CD4-positive, alpha-beta T cell treated with Interleukin-1 beta for 1 hour (primary cell): Measurements from ENCODE around the gene CDS2.
A peak's percentile ranks its signal among the peaks of the same experiment; 100 is the strongest.

Experiments
- DNase-seq, 2 donors: peaks; one replicate each; pipeline ENCODE4 v3.0.0-alpha.2; 2020 to 2022

Gene CDS2

DNA sequence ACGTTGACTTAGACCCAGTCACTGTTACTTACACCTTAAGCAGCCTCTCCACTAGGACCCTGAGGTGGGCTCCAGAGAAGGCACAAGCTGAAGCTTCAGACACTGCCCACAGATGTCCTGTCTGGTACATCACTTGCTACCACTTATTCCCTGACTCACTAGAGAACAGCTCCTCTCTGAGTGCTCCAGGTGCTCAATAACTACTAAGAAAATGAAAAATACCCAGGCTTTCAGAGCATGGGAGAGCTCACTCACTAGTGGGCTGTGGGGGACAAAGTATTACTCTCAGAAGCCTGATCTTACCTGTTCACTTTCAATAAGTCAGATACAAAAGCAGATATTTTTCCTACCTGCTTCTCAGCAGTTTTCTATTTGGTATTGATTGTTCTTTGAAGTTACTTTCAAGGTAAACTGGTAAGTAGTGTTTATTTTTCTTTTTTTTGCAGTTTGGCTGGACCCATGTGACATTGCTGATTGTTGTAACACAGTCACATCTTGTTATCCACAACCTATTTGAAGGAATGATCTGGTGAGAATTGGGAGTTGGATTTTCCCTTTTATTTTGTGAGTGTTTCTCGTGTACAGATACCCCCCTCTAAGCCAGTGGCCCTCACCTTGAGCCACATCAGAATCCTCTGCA lies 55.9 kb downstream of the CDS2 start:
- DNase-seq: no peak

DNA sequence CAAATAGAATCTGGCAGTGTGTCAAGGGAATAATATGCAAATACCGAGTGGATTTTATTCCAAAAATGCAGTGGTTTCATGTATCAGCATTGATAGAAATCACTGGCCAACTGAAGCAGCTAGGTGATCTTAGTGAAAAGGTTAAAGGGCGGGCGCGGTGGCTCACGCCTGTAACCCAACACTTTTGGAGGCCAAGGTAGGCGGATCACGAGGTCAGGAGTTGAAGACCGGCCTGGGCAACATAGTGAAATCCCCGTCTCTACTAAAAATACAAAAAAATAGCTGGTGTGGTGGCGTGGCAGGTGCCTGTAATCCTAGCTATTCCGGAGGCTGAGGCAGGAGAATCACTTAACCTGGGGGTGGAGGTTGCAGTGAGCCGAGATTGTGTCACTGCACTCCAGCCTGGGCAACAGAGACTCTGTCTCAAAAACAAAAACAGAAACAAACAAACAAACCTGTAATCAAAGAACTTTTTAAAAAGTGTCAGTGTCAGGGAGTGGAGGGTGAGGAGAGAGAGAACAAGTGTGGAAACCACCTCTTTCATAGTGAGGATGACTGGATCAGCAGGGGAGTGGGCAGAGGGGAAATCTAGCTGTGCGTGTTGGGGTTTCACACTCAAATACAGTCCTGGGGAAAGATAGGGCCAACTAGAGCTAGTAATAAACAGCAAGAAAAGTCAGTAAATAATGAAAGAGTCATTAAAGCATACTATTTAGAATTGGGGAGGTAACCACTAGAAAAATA lies 57.1 kb downstream of the CDS2 start:
- no peak for DNase-seq

DNA sequence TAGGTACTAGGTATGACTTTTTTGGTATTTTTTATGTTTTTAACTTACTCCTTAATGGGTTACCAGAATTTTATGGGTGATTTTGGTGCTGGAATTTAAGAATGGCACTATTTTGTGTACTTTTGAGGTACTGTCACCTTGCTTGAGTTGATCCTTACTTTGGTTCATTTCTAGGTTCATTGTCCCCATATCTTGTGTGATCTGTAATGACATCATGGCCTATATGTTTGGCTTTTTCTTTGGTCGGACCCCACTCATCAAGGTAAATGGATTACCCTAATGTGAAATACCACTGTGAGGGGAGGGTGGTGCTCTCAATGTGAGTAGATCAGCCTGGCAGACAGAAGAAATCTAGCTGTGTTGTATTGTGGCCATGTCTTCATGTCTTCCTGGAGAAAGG lies 57.9 kb downstream of the CDS2 start:
- no peak for DNase-seq

DNA sequence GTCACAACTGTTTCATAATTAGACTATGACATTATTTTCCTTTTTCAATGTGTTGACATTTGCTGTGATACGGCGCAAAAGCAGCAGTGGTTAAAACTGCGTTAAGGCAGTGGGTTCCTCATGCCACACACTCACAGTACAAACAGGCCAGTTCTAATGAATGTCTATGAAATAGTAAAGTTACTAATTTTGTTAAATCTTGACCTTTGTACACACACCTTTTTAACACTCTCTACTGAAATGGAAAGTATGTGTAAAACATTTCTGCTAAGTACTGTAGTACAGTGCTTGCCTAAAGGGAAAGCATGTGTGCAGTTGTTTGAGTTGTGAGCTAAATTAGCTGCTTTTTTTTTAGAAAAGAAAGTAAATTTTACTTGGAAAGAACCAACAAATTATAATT lies 60.3 kb downstream of the CDS2 start:
- no peak for DNase-seq

DNA sequence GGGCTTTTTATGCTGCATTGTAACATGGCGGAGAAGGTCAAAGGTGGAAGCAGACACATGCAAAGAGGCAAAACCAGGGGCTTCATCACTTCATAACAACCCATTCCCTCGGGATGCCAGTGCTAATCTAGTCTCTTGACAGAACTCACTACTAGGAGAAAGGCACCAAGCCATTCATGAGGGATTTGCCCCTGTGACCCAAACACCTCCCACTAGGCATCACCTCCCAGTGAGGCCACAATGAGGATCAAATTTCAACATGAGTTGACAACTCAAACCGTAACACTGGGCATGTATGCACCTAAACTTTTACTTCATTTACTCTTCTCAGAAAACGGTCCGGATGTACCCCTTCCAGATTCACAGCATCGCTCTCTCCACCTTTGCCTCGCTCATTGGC lies 61.9 kb downstream of the CDS2 start:
- DNase-seq: no peak

DNA sequence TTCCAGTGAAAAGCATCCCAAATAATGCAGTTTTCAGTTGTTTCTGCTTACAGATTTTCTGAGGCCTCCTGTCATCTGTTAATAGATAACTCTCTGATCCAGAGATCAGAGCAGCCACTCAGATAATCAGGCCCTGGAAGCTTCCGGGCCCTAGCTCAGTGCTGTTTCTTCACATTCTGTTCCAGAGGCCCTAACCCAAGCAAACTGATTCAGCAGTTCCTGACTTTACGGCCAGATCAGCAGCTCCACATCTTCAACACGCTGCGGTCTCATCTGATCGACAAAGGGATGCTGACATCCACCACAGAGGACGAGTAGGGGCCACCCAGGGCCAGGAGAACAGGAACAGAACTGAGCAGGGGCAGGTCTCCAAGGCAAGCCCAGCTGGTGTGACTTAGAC lies 63.1 kb downstream of the CDS2 start:
- DNase-seq: no peak

DNA sequence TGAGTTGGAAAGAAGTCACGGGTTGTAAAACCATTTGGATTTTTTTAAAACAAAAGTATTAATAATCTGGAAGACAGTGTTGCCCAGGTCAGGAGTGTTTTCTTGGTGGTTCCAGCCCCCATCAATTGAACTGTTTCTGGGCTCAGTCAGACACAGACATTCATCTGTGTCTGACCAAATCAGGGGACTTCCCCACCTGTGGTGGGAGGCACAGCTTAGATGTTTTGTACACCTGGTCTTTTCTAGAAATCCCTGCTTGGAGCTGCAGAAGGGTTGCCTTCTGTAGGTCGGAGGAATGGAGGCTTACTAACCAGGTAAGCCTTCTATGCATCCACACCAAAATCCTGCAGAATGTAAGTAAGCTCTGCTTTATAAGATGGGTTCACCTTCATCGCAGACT lies 63.6 kb downstream of the CDS2 start:
- DNase-seq: no peak

GRCh38 chr20:5191829-5192569 lies 65.2 kb downstream of the CDS2 start:
- DNase-seq: peak; percentile 51 to 69

GRCh38 chr20:5192570-5193431 lies 66.0 kb downstream of the CDS2 start:
- DNase-seq: no peak

DNA sequence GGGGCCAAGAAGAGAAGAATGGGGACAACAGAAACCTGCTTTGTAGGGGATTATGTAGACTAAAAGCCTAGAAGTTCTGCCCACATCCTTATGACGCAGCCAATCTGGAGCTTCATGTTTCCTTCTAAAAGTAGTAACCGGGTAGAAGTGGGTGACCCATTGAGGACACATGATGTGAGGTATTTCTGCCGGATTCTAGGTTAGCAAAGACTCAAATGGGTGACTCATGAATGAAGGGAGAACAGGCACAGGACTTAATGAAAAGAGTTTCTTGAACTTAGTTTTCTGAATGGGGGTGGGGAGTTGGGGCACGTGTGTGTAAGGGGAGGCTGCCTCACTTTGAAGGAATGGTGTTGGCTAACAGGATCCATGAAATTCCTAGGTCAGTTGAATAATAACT lies 68.8 kb downstream of the CDS2 start:
- no peak for DNase-seq

GRCh38 chr20:5196149-5196548 lies 69.3 kb downstream of the CDS2 start:
- no peak for DNase-seq

GRCh38 chr20:5197270-5197827 lies 70.5 kb downstream of the CDS2 start:
- no peak for DNase-seq

- DNase-seq: no peak
Measured at GRCh38 chr20:5197847-5198650, 71.2 kb downstream of the CDS2 start.

GRCh38 chr20:5198651-5198924 lies 71.8 kb downstream of the CDS2 start:
- DNase-seq: no peak

GRCh38 chr20:5203380-5203779 lies 76.6 kb downstream of the CDS2 start:
- no peak for DNase-seq

- peak; percentile 67 to 69 for DNase-seq
Measured at GRCh38 chr20:5205348-5206210, 78.8 kb downstream of the CDS2 start.

DNA sequence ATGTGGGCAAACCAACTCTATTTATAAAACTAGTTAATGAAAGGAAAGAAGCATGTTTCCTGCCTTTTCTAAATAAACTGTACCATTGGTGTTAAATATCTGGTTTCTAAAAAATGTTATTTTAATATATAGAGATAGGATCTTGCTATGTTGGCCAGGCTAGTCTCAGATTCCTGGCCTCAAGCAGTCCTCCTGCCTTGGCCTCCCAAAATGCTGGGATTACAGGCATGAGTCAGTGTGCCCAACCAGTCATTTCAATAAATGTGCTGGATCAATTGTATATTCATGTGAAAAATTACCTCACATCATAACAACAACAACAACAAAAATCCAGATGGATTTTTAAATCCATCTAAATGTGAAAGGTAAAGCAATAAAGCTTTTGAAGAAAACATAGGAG lies 80.3 kb downstream of the CDS2 start:
- no peak for DNase-seq

GRCh38 chr20:5211803-5212714 lies 85.3 kb downstream of the CDS2 start:
- DNase-seq: no peak

DNA sequence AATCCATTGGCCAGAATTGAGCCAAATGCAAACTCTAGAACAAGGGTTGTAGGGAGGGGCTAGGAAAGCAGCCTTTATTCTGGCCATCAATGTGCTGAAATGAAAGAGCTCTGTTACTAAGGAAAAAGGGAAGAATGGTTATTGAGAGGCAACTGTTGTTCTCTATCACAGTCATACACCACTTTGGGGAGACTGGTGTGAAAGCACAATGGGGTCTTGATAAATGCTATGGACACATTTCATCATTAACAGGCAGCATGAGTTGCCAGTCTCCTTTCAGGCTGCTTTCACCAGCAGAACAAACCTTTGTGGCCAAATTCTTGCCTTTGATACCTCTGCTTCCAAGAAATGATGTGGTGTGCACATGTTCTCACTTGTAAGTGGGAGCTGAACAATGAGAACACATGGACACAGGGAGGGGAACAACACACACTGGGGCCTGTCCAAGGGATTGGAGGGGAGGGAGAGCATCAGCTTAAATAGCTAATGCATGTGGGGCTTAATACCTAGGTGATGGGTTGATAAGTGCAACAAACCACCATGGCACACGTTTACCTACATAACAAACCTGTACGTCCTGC lies 86.2 kb downstream of the CDS2 start:
- DNase-seq: no peak

GRCh38 chr20:5214826-5215225 lies 88.0 kb downstream of the CDS2 start:
- DNase-seq: no peak
